Loucy (cell line): Measurements from ENCODE around the gene TMEM132D.

Experiments
- H2AFZ ChIP-seq: fragments of 200-600 bp; sonication (generic); 2 replicates; pipeline ENCODE4 v1.6.0; 2016; ENCODE audit warnings: antibody characterized with exemption, mild to moderate bottlenecking, low read length, moderate library complexity
- H3F3A ChIP-seq: fragments of 200-600 bp; 2 replicates; pipeline ENCODE4 v1.6.0; 2016; ENCODE audit warnings: antibody characterized with exemption, low read depth, mild to moderate bottlenecking
- H3K27me3 ChIP-seq: fragments of 200-600 bp; sonication (generic); 2 replicates; pipeline ENCODE4 v1.6.1; 2014; ENCODE audit warnings: low read length, mild to moderate bottlenecking; ENCODE audit not compliant: insufficient read depth, poor library complexity, severe bottlenecking
- H3K36me3 ChIP-seq: fragments of 200-600 bp; sonication (generic); 2 replicates; pipeline ENCODE4 v1.6.1; 2016; ENCODE audit warnings: low read length; ENCODE audit not compliant: insufficient read depth
- H3K4me1 ChIP-seq: fragments of 200-600 bp; sonication (generic); 2 replicates; pipeline ENCODE4 v1.5.1; 2014; ENCODE audit warnings: low read length, mild to moderate bottlenecking; ENCODE audit not compliant: insufficient read depth, poor library complexity, severe bottlenecking
- H3K4me2 ChIP-seq: fragments of 200-600 bp; sonication (generic); 2 replicates; pipeline ENCODE4 v1.6.0; 2014; ENCODE audit warnings: antibody characterized with exemption, low read length, low read depth, mild to moderate bottlenecking; ENCODE audit not compliant: poor library complexity, severe bottlenecking
- H3K4me3 ChIP-seq: fragments of 200-600 bp; sonication (generic); 2 replicates; pipeline ENCODE4 v1.5.1; 2014; ENCODE audit warnings: low read length, mild to moderate bottlenecking, mixed read lengths; ENCODE audit not compliant: poor library complexity, severe bottlenecking
- H3K79me2 ChIP-seq: fragments of 200-600 bp; sonication (generic); 2 replicates; pipeline ENCODE4 v1.6.1; 2014; ENCODE audit warnings: low read length; ENCODE audit not compliant: insufficient read depth
- H3K9ac ChIP-seq: fragments of 200-600 bp; sonication (generic); 2 replicates; pipeline ENCODE4 v1.6.0; 2014; ENCODE audit warnings: mild to moderate bottlenecking, low read depth, low read length, moderate library complexity; ENCODE audit not compliant: poor library complexity, severe bottlenecking
- H3K9me2 ChIP-seq: fragments of 200-600 bp; sonication (generic); replicated peaks from 2 replicates; pipeline ENCODE4 v1.6.1; 2016; ENCODE audit warnings: low read depth, low read length, mixed read lengths
- H3K9me3 ChIP-seq: fragments of 200-600 bp; sonication (generic); 2 replicates; pipeline ENCODE4 v1.6.1; 2014; ENCODE audit warnings: mild to moderate bottlenecking, antibody characterized with exemption, low read length, low read depth; ENCODE audit not compliant: insufficient read depth
- H4K20me1 ChIP-seq: fragments of 200-600 bp; sonication (generic); 2 replicates; pipeline ENCODE4 v1.6.0; 2014; ENCODE audit warnings: antibody characterized with exemption, low read length, mild to moderate bottlenecking; ENCODE audit not compliant: insufficient read depth, poor library complexity, severe bottlenecking
- EZH2phosphoT487 ChIP-seq: fragments of 200-600 bp; IDR thresholded peaks from 2 replicates; pipeline ENCODE4 v1.6.1; 2018; ENCODE audit warnings: antibody characterized with exemption, mild to moderate bottlenecking, moderate library complexity, borderline replicate concordance
- TF ChIP-seq, protein P1 (sequence below): fragments of 200-600 bp; sonication (generic); conservative IDR thresholded peaks from 2 replicates; pipeline ENCODE4 v1.5.1; 2014; ENCODE audit warnings: mild to moderate bottlenecking, antibody characterized with exemption, low read length

The TMEM132D gene

DNA sequence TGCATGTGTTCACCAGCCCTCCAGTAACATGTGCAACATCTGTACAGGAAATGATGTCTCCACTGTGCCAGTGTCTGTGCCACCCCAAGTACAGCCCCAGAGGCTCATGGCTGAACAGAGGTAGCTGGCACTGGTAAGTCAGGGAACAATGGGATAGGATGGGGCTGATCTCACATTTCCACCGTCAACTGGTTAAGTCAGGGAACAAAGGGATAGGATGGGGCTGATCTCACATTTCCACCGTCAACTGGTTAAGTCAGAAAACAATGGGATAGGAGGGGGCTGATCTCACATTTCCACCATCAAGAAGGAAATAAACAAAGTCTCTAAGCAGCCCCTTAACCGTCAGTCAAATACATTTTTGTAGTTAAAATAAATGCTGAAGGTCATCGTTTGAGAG is 246.6 kb downstream of the TMEM132D start:
- H3K9me3 ChIP-seq, result no peaks in the 10 kb centered on the region
- H3F3A ChIP-seq, result no peaks in the 10 kb centered on the region
- TF ChIP-seq, protein P1, sequence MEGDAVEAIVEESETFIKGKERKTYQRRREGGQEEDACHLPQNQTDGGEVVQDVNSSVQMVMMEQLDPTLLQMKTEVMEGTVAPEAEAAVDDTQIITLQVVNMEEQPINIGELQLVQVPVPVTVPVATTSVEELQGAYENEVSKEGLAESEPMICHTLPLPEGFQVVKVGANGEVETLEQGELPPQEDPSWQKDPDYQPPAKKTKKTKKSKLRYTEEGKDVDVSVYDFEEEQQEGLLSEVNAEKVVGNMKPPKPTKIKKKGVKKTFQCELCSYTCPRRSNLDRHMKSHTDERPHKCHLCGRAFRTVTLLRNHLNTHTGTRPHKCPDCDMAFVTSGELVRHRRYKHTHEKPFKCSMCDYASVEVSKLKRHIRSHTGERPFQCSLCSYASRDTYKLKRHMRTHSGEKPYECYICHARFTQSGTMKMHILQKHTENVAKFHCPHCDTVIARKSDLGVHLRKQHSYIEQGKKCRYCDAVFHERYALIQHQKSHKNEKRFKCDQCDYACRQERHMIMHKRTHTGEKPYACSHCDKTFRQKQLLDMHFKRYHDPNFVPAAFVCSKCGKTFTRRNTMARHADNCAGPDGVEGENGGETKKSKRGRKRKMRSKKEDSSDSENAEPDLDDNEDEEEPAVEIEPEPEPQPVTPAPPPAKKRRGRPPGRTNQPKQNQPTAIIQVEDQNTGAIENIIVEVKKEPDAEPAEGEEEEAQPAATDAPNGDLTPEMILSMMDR, result no peak
- TF ChIP-seq EZH2phosphoT487, result no peak
- no peaks in the 10 kb centered on the region for H3K9me2 ChIP-seq
- no peak overlapping the region for H3K9ac ChIP-seq
- no peaks in the 10 kb centered on the region for H3K79me2 ChIP-seq
- no peaks in the 10 kb centered on the region for H3K36me3 ChIP-seq
- no peaks in the 10 kb centered on the region for H3K27me3 ChIP-seq
- no peak overlapping the region for H3K4me2 ChIP-seq
- no peak overlapping the region for H3K4me3 ChIP-seq
- H4K20me1 ChIP-seq, result no peaks in the 10 kb centered on the region
- no peak overlapping the region for H2AFZ ChIP-seq
- no peaks in the 10 kb centered on the region for H3K4me1 ChIP-seq

DNA sequence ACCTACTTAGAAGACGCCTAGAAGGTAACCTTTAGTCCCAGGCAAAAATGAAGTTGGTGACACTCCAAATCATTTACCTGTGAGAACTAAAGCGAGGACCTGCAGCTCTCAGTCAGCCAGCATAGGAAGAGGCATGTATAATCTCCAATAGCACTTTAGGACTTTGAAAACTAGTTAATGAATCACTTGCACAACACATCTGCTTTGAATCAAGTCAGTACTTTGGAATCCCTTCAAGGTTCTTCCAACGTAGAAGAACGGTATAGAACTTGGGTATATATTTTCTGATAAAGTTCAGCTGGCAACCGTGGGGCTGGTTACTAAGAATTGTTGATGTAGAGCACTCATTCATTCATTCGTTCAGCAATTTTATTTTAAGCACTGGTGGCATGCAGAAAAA is 251.9 kb downstream of the TMEM132D start:
- no peak for TF ChIP-seq EZH2phosphoT487
- TF ChIP-seq, protein P1, result no peak
- Histone ChIP-seq H4K20me1 (no peaks in the 10 kb centered on the region), H3F3A (no peaks in the 10 kb centered on the region), H2AFZ (no peak overlapping the region), H3K4me3 (no peak overlapping the region), H3K4me1 (no peaks in the 10 kb centered on the region), H3K36me3 (no peaks in the 10 kb centered on the region), H3K4me2 (no peak overlapping the region), H3K27me3 (no peaks in the 10 kb centered on the region), H3K9me3 (no peaks in the 10 kb centered on the region), H3K9me2 (no peaks in the 10 kb centered on the region), H3K9ac (no peak overlapping the region), H3K79me2 (no peaks in the 10 kb centered on the region)

DNA sequence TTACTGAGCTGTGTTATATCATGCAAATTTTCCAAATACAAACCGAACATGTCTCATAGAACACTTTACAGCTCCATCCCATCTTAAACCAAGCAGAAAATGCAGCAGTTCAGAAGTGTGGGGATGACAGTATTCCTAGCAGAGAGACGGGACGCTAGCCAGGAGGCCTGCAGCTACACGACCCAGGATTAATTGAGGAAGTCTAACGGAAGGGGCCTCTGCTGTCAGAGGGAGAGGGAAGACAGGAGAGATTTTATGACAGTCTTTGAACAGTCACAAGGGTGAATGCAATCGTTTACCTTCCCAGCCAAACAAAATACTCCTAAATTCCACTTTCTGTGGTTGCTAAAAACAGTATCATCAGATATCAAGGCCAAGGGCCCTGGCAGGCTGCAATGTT is 261.9 kb downstream of the TMEM132D start:
- no peak overlapping the region for H3K4me3 ChIP-seq
- no peak for TF ChIP-seq EZH2phosphoT487
- TF ChIP-seq, protein P1, result no peak
- no peak overlapping the region for H3K4me2 ChIP-seq
- no peaks in the 10 kb centered on the region for H3K36me3 ChIP-seq
- no peaks in the 10 kb centered on the region for H4K20me1 ChIP-seq
- H3K9me3 ChIP-seq, result peaks cover 2% of the 10 kb centered on the region; the same call in 1 of the 2 replicates
- no peaks in the 10 kb centered on the region for H3K27me3 ChIP-seq
- H2AFZ ChIP-seq, result no peak overlapping the region
- H3K9me2 ChIP-seq, result no peaks in the 10 kb centered on the region
- no peak overlapping the region for H3K9ac ChIP-seq
- H3K79me2 ChIP-seq, result no peaks in the 10 kb centered on the region
- no peaks in the 10 kb centered on the region for H3F3A ChIP-seq
- no peaks in the 10 kb centered on the region for H3K4me1 ChIP-seq
